ENCODE results near the gene HDAC4. TPM values are rescaled to one million over a fixed set of nuclear protein-coding genes. Genes with fewer than 3 reads are reported as not detected.

HDAC4 gene
- total RNA-seq, 1 donor from 2014 or later: 46.2 TPM

DNA sequence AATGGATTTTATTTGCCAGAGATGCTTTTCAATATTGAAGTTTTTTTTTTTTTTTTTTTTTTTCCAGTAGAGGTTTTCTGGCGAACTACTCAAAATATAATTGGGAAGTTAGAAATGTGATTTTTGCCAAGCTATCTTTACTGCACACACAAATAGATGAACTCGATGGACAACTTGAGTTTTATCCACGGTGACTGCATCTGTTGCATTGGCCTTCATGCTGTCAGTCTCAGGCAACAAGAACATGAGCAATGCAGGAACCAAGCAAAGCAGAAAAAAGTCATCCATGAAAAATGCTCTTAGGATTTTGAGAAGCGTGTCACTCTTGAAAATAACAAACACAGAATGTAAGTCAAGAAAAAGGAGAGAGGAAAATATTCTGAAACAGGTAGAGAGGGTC, 22.7 kb upstream of the HDAC4 start:
- DNase-seq (ENCODE audit: low spot score, unreplicated experiment): no peak
- TF ChIP-seq, protein P1, sequence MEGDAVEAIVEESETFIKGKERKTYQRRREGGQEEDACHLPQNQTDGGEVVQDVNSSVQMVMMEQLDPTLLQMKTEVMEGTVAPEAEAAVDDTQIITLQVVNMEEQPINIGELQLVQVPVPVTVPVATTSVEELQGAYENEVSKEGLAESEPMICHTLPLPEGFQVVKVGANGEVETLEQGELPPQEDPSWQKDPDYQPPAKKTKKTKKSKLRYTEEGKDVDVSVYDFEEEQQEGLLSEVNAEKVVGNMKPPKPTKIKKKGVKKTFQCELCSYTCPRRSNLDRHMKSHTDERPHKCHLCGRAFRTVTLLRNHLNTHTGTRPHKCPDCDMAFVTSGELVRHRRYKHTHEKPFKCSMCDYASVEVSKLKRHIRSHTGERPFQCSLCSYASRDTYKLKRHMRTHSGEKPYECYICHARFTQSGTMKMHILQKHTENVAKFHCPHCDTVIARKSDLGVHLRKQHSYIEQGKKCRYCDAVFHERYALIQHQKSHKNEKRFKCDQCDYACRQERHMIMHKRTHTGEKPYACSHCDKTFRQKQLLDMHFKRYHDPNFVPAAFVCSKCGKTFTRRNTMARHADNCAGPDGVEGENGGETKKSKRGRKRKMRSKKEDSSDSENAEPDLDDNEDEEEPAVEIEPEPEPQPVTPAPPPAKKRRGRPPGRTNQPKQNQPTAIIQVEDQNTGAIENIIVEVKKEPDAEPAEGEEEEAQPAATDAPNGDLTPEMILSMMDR (IDR thresholded peaks at IDR 0.05; ENCODE audit: unreplicated experiment): no peak
- Mint-ChIP-seq H3K27ac (no peak overlapping the region), H3K36me3 (ENCODE audit: insufficient read depth) (no peaks in the 10 kb centered on the region), H3K27me3 (peaks cover 14% of the 10 kb centered on the region), H3K4me3 (ENCODE audit: low read depth) (no peak overlapping the region), H3K9me3 (ENCODE audit: low read depth) (no peaks in the 10 kb centered on the region), H3K4me1 (ENCODE audit: low read depth) (no peaks in the 10 kb centered on the region)

DNA sequence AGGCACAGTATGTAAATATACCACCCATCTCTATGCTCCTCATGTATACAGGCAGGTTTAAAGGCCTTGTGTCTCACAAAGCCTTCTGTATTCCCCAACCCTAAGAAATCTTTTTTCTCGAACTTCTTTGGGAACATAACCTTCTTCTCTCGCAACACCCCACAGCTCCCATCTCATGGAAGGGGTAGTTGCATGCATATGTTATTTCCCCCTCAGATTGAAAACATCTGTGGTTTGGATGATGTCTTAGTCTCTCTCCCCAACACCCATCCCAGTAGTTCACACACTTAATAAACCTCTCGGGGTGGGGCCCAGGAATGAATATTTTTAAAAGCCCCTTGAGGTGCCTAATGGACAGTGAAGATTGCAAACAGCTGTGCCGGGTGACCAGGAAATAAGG, 21.0 kb upstream of the HDAC4 start:
- H3K27ac Mint-ChIP-seq: no peak overlapping the region
- no peaks in the 10 kb centered on the region for H3K4me1 Mint-ChIP-seq (ENCODE audit: low read depth)
- TF ChIP-seq, protein P1 (IDR thresholded peaks at IDR 0.05; ENCODE audit: unreplicated experiment): no peak
- no peaks in the 10 kb centered on the region for H3K36me3 Mint-ChIP-seq (ENCODE audit: insufficient read depth)
- peaks cover 13% of the 10 kb centered on the region for H3K27me3 Mint-ChIP-seq
- H3K4me3 Mint-ChIP-seq (ENCODE audit: low read depth): no peak overlapping the region
- no peaks in the 10 kb centered on the region for H3K9me3 Mint-ChIP-seq (ENCODE audit: low read depth)
- DNase-seq (ENCODE audit: low spot score, unreplicated experiment): no peak

DNA sequence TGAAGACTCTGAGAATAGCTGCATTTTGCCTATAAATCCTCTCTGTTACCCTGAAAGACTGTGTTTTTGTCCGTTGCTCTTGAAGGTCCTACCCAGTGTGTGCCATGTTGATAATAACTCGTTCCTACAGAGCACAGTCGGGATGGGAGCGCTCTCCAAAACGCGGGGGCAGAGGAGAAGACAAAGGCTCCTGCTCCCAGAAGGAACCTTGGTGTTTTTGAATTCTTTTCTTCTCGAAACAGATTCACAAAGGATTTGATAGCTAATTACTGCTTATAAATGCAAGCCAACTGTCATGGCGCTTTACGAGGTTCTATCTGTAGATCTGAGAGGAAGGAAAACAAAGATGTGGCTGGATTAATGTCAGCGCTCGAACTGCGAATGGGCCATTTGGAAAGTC, 19.3 kb upstream of the HDAC4 start:
- no peak overlapping the region for H3K27ac Mint-ChIP-seq
- peaks cover 12% of the 10 kb centered on the region for H3K27me3 Mint-ChIP-seq

DNA sequence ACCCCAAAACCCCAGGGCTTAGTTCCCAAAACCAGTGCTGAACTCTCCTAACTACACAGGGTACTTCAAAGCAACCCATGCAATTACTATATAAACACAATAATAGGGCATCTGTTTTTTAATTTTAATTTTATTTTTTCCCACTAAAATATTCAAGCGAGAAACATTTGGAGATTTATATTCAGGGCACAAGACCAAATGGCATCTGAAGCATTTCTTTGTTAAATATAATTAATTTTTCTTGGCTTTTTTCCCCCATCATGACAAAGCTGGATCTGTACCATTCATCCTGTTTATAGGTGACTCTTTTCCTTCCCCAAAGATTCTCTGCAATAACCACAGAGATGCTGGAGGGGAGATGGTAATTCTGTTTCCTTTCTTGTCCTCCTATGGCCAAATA, 18.1 kb upstream of the HDAC4 start:
- Mint-ChIP-seq H3K4me1 (ENCODE audit: low read depth) (no peaks in the 10 kb centered on the region), H3K27ac (no peak overlapping the region), H3K9me3 (ENCODE audit: low read depth) (no peaks in the 10 kb centered on the region), H3K4me3 (ENCODE audit: low read depth) (no peak overlapping the region), H3K36me3 (ENCODE audit: insufficient read depth) (no peaks in the 10 kb centered on the region), H3K27me3 (peaks cover 11% of the 10 kb centered on the region)
- DNase-seq (ENCODE audit: low spot score, unreplicated experiment): no peak
- TF ChIP-seq, protein P1 (IDR thresholded peaks at IDR 0.05; ENCODE audit: unreplicated experiment): no peak

More for the DNA sequence above, 19.3 kb upstream of the HDAC4 start:
- Mint-ChIP-seq H3K9me3 (ENCODE audit: low read depth) (no peaks in the 10 kb centered on the region), H3K36me3 (ENCODE audit: insufficient read depth) (no peaks in the 10 kb centered on the region), H3K4me1 (ENCODE audit: low read depth) (no peaks in the 10 kb centered on the region), H3K4me3 (ENCODE audit: low read depth) (no peak overlapping the region)
- TF ChIP-seq, protein P1 (IDR thresholded peaks at IDR 0.05; ENCODE audit: unreplicated experiment): no peak
- no peak for DNase-seq (ENCODE audit: low spot score, unreplicated experiment)

DNA sequence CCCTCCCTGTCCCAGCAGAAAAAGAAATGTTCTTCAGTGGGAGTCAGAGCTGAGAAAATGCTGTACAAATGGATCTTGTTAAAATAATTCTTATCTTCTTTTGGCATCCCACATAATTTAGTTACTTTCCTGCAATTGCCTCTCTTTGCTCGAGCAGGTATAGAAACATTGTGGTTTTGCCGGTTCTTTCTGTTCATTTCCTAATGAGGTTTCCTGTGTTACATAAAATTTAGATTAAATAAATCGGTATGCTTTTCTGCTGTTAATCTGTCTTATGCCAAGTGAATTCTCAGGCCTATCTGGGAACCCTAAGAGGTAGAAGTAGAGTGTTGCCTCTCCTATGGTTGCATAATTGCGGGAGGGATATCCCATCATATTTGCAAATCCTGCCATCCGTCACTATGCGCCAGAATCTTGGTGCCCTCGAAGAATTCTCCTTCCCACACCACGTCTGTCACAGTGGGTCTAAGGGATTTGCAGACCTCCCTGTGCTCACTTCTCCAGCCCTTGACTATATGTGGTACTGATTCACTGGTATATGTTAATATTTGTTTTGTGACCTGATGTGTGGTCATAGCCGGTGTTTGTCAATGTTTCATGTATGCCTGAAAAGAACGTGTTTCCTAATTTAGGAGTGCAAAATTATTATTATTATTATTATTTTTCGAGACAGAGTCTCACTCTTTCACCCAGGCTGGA, 12.2 kb upstream of the HDAC4 start:
- no peaks in the 10 kb centered on the region for H3K4me1 Mint-ChIP-seq (ENCODE audit: low read depth)
- H3K36me3 Mint-ChIP-seq (ENCODE audit: insufficient read depth): no peaks in the 10 kb centered on the region
- no peak for DNase-seq (ENCODE audit: low spot score, unreplicated experiment)
- H3K27ac Mint-ChIP-seq: no peak overlapping the region
- peaks cover 18% of the 10 kb centered on the region for H3K27me3 Mint-ChIP-seq
- peaks cover 3% of the 10 kb centered on the region for H3K9me3 Mint-ChIP-seq (ENCODE audit: low read depth)
- TF ChIP-seq, protein P1 (IDR thresholded peaks at IDR 0.05; ENCODE audit: unreplicated experiment): no peak
- no peak overlapping the region for H3K4me3 Mint-ChIP-seq (ENCODE audit: low read depth)
